GM19452 (cell line): ENCODE results near the gene E2F4.
A peak's percentile ranks its signal among the peaks of the same experiment; 100 is the strongest.

Experiments used
- ATAC-seq: cut with Tn5 transposase; IDR thresholded peaks from one replicate; pipeline ENCODE4 v1.9.1; 2021; ENCODE audit not compliant: unreplicated experiment

Gene E2F4

DNA sequence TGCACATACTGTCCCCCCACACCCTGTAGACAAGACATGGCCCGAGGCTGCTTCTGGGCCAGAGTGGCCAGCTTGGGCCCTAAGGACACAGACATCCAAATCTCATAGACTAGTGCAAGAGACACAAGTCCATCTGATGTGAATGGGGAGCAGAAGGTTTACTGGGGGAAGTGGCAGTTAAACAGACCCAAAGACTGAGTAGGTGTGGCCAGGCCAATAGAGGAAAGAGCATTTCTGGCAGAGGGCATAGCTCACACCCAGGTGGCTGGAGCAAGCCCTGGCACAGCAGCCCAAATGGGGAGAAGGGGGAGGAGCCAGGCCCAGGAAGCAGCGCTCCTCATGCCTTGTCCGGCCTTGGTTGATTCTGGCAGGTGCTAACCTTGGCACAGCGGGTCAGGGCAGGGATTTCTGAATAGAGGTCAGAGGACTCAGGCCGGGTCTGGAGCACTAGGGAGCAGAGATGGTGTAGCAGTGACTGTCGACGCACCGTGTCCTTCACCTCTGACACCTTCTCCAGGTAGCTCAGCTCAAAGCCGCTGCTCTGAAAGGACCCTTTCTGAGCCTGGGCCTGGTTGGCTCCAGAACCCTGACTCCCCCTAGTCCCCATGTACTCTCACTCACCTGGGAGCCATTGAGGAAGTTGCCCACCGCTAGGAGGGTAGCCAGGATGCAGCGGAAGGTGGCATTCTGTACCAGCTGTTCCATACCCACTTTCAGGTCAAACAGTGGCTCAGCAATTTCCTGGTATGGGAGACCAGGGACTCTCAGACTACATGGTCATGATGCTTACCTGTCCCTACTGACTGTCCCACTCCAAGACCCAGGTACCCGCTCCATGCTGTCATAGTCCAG lies 39.1 kb downstream of the E2F4 start:
- ATAC-seq: no peak

GRCh38 chr16:67233596-67233995 lies 41.6 kb downstream of the E2F4 start:
- ATAC-seq: no peak

- no peak for ATAC-seq
Observed at GRCh38 chr16:67234180-67234597, 42.2 kb downstream of the E2F4 start.

DNA sequence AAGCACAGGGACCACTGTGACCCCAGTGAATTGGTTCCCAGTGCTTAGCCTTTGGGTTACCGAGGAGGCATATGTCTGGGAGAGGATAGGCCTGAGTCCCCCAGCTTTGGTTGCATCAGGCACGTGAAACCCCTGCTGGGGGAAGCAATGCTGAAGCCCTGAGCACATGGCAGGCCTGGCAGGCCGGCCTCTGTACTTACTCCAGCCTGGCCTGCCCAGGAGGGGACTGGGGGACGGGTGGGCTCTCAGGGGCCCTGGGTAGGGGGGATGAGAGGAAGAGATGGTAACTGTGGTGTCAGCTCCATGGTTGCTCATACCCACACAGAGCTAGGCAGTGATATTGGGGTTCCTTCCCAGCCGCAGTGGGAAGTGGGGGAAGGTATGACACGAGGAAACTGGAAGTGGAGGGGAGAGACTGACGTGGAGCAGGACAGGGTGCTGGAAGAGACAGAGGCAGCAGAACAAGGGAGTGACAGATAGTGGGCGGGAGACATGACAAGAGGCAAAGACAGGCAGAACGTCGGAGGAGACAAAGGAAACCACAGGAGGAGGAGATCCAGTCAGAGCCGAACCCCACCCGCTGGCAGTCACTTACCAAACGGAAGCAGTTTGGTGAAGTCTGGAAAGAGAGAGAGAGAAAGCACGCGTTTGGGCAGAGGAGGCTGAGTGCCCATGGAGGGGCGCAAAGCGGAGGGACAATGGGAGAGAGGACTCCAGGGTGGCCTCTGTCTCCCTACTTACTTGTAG lies 44.0 kb downstream of the E2F4 start:
- ATAC-seq: no peak

- ATAC-seq: no peak
Observed at GRCh38 chr16:67236563-67237395, 44.8 kb downstream of the E2F4 start.

- no peak for ATAC-seq
Observed at GRCh38 chr16:67237396-67238277, 45.7 kb downstream of the E2F4 start.

GRCh38 chr16:67238278-67238575 lies 46.3 kb downstream of the E2F4 start:
- no peak for ATAC-seq

DNA sequence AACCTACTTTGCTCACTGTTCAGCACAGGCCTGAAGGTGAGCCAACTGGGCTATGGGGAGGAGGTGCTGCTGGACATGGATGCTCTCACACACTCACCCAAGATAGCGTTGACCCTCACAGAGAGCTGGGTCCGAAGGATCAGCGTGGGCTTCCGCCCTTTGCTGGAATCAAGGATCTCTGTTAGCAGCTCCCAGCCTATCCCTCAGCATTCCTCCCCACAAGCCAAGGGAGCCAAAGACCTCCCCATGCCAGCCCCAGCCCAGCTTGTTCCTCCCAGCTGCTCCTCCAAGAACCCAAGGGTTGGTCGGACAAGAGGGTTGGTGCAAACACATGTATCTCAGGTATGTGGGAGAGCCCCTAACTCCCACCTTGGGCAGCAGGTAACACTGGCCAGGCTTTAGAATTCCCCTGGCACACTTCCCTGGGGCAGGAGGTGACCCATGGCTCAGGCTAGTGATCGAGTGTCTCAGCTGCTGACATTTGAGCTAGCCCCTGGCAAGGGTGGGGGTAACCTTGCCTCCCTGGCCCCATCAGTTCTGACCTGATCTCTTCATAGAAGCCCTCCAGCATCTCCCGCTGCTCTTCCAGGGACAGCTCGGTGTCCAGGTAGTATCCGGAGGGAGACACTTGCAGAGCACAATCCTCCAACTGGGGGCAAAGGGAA lies 47.0 kb downstream of the E2F4 start:
- ATAC-seq: no peak

DNA sequence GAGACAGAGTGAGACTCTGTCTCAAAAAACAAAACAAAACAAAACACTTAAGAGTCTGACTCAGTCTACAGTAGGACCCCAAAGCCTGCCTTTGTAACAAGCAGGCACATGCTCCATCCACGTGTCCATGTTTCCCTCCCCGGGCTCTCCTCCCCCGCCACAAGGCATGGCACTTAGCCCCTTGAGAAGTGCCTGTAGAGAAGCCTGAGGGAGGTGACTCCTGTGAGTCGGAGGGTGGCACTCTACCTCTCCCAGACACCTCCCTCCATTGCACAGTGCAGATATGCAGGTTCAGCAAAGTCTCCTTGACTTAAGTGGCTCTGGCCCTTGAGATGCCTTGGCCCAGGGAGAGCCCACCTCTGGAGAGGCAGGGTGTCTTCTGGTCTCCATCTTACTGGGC lies 48.6 kb downstream of the E2F4 start:
- ATAC-seq: no peak

DNA sequence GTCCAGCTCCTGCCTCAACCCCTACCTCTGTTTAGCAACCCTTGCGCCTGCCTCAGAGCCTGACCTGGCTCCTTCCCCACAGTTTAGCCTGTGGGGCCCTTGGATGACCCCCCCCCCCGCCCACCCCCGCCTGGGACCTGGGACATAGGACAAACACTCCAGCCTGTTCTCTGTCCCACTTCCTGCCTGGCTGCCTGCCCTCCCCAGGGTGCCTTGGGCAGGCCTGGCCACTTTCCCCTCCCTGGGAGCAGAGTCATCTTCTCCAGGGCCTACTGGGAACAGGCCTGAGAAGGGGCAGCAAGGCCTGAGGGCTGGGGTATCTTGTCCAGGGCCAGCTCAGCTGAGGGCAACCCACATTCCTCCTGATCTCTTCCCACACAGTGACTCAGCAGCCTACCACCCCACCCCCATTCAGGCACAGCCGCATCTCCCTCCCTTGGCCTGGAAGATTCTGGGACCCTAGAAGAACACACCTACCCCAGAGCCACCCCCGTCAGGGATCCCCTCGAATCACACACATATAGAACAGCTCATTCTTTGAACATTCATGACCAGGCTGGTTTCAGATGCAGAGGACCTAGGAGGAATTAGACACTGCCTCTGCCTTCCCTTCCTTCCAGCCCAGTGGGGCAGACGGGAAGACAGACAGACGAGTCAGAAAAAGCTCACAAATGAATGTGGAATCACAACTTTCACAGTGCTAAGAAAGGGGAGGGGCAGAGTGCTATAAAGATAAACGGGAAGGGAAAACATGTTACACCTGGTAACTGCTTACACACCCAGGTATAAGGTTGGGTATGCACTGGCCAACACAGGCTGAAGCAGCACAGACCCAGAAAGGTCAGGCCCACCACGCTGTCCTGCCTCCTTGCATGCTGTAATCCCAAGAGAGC lies 49.3 kb downstream of the E2F4 start:
- ATAC-seq: no peak

- ATAC-seq: no peak
Observed at GRCh38 chr16:67242138-67242730, 50.3 kb downstream of the E2F4 start.

GRCh38 chr16:67243481-67243880 lies 51.5 kb downstream of the E2F4 start:
- no peak for ATAC-seq

- ATAC-seq: peak; percentile 57
Observed at GRCh38 chr16:67244387-67245185, 52.6 kb downstream of the E2F4 start.

DNA sequence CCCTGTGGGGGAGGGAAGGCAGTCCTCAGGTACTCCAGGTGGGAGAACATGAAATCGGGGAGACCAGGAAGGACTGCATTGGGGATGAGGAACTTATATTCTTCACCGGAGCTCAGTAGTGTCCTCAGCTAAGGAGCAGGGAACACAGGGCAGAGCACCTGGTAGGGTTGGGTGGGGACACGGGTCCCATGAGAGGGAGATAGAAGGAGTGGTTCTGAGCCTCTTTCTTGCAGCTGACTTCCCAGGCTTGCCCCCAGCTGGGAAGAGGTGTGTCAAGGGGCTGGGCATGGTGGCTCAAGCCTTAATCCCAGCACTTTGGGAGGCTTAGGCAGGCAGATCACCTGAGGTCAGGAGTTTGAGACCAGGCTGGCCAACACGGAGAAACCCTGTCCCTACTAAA lies 53.2 kb downstream of the E2F4 start:
- no peak for ATAC-seq

DNA sequence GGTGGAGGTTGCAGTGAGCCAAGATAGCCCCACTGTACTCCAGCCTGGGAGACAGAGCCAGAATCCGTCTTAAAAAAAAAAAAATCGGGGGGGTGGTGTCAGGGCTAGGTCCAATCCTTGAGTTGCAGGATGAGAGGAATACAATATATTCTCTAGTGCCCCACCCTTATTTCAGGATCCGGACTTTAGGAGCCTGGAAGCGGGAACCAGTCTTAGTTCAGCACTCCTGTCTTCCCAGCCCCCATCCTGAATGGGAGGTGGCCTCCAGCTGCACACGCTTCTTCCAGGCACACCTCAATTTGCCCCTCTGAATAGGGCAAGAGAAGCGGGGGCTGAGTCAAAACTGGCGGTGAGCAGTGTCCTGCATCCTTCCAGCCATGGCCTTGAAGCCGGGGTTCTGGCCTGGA lies 53.7 kb downstream of the E2F4 start:
- ATAC-seq: no peak

DNA sequence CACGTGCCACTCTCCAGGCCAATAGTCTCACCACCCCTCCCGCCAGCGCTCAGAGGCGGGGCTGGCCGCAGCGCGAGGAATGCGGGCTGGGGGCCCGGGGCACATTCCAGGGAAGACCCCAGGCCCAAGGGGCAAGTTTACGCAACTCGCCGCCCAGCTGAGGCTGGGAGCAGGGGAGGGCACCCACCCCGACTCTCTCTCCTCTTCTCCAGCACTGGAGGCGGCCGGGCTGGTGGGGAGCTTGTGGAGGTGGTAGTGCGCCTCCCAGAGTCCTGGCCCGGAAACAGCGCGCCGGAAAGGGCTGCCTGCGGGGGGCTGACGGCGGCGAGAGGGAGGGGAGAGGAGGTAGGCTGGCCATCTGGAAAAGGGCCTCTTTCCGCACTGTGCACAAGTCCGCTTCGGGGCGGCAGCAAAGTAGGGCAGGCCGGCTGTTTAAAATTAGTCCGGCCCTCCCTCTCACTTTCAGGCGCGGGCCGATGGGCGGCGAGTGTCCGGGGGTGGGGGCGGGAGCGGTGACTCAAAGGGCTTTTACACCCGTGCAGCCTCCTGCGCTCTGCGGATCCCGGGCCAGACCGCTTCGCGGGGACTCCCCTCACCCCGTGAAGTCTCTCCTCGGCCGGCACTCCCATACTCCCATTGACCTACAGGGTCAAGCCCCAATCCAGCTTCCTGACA lies 54.3 kb downstream of the E2F4 start:
- ATAC-seq: no peak

DNA sequence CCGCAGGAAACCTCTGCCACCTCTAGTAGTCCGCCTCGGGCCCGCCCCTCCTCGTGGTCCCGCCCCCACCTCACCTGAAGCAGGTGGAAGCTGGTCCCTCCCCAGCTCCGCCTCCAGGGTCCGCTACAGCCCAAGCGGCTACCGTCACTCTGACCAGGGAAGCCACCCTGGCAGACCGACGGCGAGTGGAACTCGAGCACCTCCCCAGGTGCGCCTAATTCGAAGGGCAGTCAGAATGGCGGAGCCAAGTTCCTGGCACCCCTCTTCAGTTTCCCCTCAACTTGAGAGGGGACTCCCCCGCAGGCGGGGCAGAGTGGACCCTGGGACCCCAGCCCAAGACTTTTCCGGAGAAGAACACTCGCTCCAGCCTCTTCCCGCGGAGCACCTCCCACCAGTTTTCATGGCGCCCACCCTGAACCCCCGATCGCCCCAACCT lies 54.8 kb downstream of the E2F4 start:
- ATAC-seq: no peak
